SK-N-SH treated with all-trans-retinoic acid at 6 μM for 48 hours (cell line): Measurements from ENCODE around the gene MED29.

Source experiments
- ATAC-seq: fragments of 200-7000 bp; cut with Tn5 transposase; 3 replicates; pipeline ENCODE4 v1.9.1; 2020; ENCODE audit warnings: mild to moderate bottlenecking, moderate library complexity
- ARNTL ChIP-seq: fragments of 450-650 bp; formaldehyde crosslinking; IDR thresholded peaks from 2 replicates; pipeline ENCODE4 v1.5.0; 2020; ENCODE audit warnings: low read depth, mild to moderate bottlenecking, moderate library complexity, borderline replicate concordance
- BACH2 ChIP-seq: fragments of 250-450 bp; sonication (Bioruptor Pico); IDR thresholded peaks from 2 replicates; pipeline ENCODE4 v1.9.0; 2021; ENCODE audit warnings: mild to moderate bottlenecking, borderline replicate concordance
- CSDC2 ChIP-seq: fragments of 250-450 bp; sonication (Bioruptor Pico); IDR thresholded peaks from 2 replicates; pipeline ENCODE4 v1.5.0; 2020; ENCODE audit warnings: mild to moderate bottlenecking, moderate library complexity
- GLIS3 ChIP-seq: fragments of 250-450 bp; sonication (Bioruptor Pico); IDR thresholded peaks from 2 replicates; pipeline ENCODE4 v1.5.0; 2020; ENCODE audit warnings: mild to moderate bottlenecking, moderate library complexity
- OSR1 ChIP-seq: fragments of 250-450 bp; sonication (Bioruptor Pico); IDR thresholded peaks from 2 replicates; pipeline ENCODE4 v1.8.0; 2022; ENCODE audit warnings: moderate library complexity, mild to moderate bottlenecking, inconsistent platforms
- PPARA ChIP-seq: fragments of 250-450 bp; sonication (Bioruptor Pico); IDR thresholded peaks from 2 replicates; pipeline ENCODE4 v1.5.0; 2020; ENCODE audit warnings: mild to moderate bottlenecking, borderline replicate concordance
- RARB ChIP-seq: fragments of 250-450 bp; sonication (Bioruptor Pico); IDR thresholded peaks from 2 replicates; pipeline ENCODE4 v1.8.0; 2021; ENCODE audit warnings: mild to moderate bottlenecking, moderate library complexity
- TSHZ2 ChIP-seq: fragments of 250-450 bp; sonication (Bioruptor Pico); IDR thresholded peaks from 2 replicates; pipeline ENCODE4 v1.5.0; 2020; ENCODE audit warnings: mild to moderate bottlenecking, moderate library complexity
- ZC3H10 ChIP-seq: fragments of 250-450 bp; sonication (Bioruptor Pico); IDR thresholded peaks from 2 replicates; pipeline ENCODE4 v1.5.1; 2021; ENCODE audit warnings: mild to moderate bottlenecking, moderate library complexity
- ZFP3 ChIP-seq: fragments of 250-450 bp; sonication (Bioruptor Pico); IDR thresholded peaks from 2 replicates; pipeline ENCODE4 v1.5.0; 2020; ENCODE audit warnings: mild to moderate bottlenecking, moderate library complexity
- ZFP30 ChIP-seq: fragments of 450-650 bp; formaldehyde crosslinking; IDR thresholded peaks from 2 replicates; pipeline ENCODE4 v1.5.0; 2022; ENCODE audit warnings: mild to moderate bottlenecking, moderate library complexity
- ZNF8 ChIP-seq: fragments of 450-650 bp; formaldehyde crosslinking; IDR thresholded peaks from 2 replicates; pipeline ENCODE4 v1.5.0; 2020; ENCODE audit warnings: mild to moderate bottlenecking, moderate library complexity

The MED29 gene

GRCh38 chr19:39448271-39448670, 57.1 kb downstream of the MED29 start:
- TF ChIP-seq ZFP3 (CRISPR knock-in tag), result no peak
- no peak for TF ChIP-seq CSDC2 (CRISPR knock-in tag)
- no peak for TF ChIP-seq BACH2
- TF ChIP-seq GLIS3 (CRISPR knock-in tag), result no peak
- no peak for TF ChIP-seq TSHZ2 (CRISPR knock-in tag)
- TF ChIP-seq RARB (CRISPR knock-in tag), result no peak

GRCh38 chr19:39449116-39449797, 58.1 kb downstream of the MED29 start:
- no peak for TF ChIP-seq ZNF8 (CRISPR knock-in tag)
- TF ChIP-seq GLIS3 (CRISPR knock-in tag), result no peak
- TF ChIP-seq ZFP30, result no peak
- TF ChIP-seq ZC3H10 (CRISPR knock-in tag), result no peak
- TF ChIP-seq PPARA, result no peak
- no peak for TF ChIP-seq ARNTL (CRISPR knock-in tag)
- no peak for TF ChIP-seq OSR1 (CRISPR knock-in tag)
- no peak for ATAC-seq

More at GRCh38 chr19:39448271-39448670, 57.1 kb downstream of the MED29 start:
- no peak for ATAC-seq
